Ramos (cell line): ENCODE data around the gene A2M.

Experiments used
- in situ Hi-C: fragments of 300-500 bp; cut with MboI; formaldehyde crosslinking; loops from one replicate; pipeline ENCODE4 v1.14.3; 2022; ENCODE audit warnings: low sequenced_read_pairs; ENCODE audit not compliant: unreplicated experiment

Gene A2M

DNA sequence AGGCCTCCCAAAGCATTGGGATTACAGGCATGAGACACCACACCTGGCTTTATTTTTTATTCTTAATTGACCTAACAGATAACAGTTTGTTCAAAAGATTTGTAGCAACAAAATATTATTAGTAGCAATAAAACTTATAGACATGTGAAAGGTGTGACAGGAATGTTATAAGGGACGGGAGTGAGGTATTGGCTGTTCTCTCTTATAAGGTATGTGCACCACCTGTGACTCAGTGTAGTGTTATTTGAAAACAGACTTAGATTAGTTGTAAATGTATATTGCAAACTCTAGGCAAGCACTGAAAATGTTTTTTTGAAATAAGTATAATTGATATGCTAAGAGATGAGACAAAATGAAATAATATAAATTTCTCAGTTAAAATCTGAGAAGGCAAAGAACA lies 68.6 kb downstream of the A2M start:
- in situ Hi-C loops, result loop anchor here (10.0 kb wide), 2 partner anchors 382 to 502 kb away; partner anchors contain the start of genes CLEC4E and MFAP5

DNA sequence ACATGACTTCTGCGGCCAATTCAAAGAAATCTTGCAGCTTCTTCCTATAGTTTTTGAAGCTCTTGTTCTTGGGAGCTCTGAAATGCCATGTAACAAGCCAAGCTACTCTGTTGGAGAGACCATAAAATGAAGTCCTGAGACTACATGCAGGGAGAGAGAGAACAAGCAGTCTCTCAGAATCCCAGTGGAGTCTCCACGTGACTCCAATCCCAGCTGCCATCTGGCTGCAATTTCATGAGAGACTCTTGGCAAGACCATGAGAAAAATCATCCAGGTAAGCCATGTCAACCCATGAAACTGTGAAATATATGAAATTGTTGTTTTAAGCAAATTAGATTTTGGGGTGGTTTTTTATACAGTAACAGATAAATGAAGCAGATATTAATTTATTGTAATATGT lies 72.0 kb downstream of the A2M start:
- in situ Hi-C loops, result loop anchor here (10.0 kb wide), 2 partner anchors 379 to 499 kb away; partner anchors contain the start of genes CLEC4E and MFAP5

GRCh38 chr12:9041321-9041720 lies 74.4 kb downstream of the A2M start:
- in situ Hi-C loops, result loop anchor here (10.0 kb wide), 2 partner anchors 377 to 497 kb away; partner anchors contain the start of genes CLEC4E and MFAP5

DNA sequence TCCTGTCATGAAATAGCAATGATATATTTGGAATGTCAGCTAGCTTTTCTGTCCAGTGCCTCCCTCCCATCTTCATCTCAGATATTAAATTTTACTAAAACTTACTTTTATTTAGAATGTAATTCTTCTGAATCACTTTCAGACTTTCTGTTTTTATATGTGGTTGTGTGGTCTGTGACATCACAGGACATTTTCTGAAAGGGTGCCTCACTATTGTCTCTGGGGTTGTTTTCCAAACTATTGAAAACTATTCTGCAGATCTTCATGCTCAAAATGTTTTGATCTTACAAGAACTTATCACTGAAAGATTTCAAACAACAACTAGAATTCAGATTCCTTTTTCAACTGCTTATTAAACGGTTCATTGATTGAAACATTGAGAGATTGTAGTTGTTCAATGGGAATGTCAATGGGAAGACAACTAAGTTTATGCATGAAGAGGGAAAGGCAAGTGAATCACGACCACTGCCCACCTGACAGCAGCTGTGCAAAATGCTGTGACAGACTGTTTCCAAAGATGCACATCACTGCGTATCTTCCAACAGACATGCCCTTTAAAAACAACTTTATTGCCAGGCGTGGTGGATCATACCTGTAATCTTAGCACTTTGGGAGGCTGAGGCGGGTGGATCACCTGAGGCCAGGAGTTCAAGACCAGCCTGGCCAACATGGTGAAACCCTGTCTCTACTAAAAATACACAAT lies 75.1 kb downstream of the A2M start:
- in situ Hi-C loops, result loop anchor here (10.0 kb wide), 2 partner anchors 376 to 496 kb away; partner anchors contain the start of genes CLEC4E and MFAP5

GRCh38 chr12:9039397-9039977 lies 76.2 kb downstream of the A2M start:
- in situ Hi-C loops, result no loop called here

GRCh38 chr12:9037431-9037830 lies 78.3 kb downstream of the A2M start:
- in situ Hi-C loops, result no loop called here

- in situ Hi-C loops, result no loop called here
These were observed 79.5 kb downstream of the A2M start for GRCh38 chr12:9036227-9036626.

- in situ Hi-C loops, result no loop called here
These were observed 81.6 kb downstream of the A2M start for GRCh38 chr12:9034095-9034494.

DNA sequence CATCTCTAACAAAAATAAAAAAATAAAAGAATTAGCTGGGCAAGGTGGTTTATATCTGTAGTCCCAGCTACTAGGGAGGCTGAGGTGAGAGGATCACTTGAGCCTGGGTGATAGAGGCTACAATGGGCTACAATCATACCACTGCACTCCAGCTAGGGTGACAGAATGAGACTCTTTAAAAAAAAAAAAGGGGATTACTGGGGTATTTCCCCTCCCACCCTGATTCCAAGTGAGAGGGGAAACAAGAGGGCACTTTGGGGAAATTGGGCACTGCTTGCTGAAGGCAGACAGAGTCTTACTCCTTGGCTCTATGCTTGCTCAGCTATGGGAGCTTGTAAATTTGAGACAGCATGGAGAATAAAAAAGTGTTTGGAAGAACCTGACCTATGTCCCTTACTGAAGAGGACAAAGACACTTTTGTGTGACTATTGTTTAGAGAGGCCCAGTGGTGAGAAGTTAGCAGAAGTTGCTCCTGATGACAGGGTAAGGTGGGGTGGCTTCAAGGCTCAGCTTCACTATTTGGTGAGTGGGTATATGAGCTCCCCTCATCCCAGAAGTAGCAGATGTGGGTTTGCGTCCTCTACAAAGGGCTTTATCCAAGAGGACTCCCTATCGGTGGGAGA lies 82.3 kb downstream of the A2M start:
- in situ Hi-C loops, result no loop called here

DNA sequence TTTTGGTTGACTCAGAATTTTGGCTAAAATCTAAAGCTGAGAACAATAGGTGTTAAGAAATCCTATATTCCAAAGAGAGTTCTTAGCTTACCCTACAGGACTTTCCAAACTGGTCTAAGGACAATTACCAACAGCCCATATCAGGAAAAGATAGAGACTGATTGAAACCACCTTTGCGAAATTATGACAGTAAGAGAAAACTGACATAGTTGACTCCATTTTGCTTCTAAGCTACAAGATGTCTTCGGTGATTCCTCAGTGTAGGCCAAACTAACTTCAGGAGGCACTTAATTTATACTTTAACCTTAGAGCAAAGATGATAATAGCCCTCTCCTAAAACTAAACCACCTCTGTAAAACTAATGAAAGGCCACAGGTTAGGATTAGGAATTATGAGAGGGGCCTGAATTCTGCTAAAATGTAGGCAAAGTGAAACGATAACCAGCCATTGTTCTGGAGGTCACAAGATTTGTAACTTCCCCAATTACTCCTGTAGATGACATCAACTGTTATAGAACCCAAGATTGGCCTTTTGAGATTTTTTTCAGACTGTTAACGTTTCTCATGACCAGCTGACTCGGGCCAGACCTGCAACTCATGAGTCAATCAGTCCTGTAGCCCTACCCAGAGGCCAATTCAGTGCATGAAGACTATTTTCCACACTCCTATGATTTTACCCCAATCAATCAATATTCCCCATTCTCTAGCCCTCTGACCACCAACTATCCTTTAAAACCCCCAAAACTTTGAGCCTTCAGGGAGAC lies 83.3 kb downstream of the A2M start:
- in situ Hi-C loops, result no loop called here

- in situ Hi-C loops, result no loop called here
These were observed 84.9 kb downstream of the A2M start for GRCh38 chr12:9030776-9031175.

- in situ Hi-C loops, result no loop called here
These were observed 88.3 kb downstream of the A2M start for GRCh38 chr12:9027161-9028059.

GRCh38 chr12:9024512-9024911 lies 91.2 kb downstream of the A2M start:
- in situ Hi-C loops, result no loop called here

- in situ Hi-C loops, result no loop called here
These were observed 93.1 kb downstream of the A2M start for GRCh38 chr12:9022592-9022991.
